ENCODE measurements around the gene ADAMTS2. TPM values are rescaled to one million over a fixed set of nuclear protein-coding genes. Genes with fewer than 3 reads are reported as not detected.

ADAMTS2 gene
- total RNA-seq, 2 experiments from 2014 or later, result not detected

DNA sequence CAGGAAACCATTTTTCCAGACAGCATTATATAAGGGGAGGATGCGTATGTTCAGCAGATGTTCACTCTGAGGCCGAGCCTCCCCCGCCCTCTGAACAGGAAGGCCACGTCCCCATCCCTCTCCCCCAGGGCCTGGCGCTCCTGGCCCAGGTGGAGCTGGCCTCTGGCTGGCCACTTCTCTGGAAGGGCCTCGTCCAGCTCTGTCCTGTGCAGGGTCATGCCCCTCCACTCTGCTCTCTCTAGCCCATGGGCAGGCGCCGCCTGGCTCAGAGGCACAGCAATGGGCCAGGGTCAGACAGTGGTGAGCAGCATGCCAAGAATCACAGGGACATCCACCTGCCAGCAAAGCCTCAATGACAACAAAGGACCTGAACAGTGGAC, 34.2 kb downstream of the ADAMTS2 start:
- Mint-ChIP-seq H3K27ac (no peak overlapping the region), H3K36me3 (no peaks in the 10 kb centered on the region), H3K9me3 (no peaks in the 10 kb centered on the region), H3K4me3 (no peak overlapping the region), H3K27me3 (no peaks in the 10 kb centered on the region), H3K4me1 (no peaks in the 10 kb centered on the region)
- no peak for ATAC-seq (ENCODE audit: low read depth)
- POLR2A ChIA-PET, result no interaction called here
- DNase-seq, result no peak

DNA sequence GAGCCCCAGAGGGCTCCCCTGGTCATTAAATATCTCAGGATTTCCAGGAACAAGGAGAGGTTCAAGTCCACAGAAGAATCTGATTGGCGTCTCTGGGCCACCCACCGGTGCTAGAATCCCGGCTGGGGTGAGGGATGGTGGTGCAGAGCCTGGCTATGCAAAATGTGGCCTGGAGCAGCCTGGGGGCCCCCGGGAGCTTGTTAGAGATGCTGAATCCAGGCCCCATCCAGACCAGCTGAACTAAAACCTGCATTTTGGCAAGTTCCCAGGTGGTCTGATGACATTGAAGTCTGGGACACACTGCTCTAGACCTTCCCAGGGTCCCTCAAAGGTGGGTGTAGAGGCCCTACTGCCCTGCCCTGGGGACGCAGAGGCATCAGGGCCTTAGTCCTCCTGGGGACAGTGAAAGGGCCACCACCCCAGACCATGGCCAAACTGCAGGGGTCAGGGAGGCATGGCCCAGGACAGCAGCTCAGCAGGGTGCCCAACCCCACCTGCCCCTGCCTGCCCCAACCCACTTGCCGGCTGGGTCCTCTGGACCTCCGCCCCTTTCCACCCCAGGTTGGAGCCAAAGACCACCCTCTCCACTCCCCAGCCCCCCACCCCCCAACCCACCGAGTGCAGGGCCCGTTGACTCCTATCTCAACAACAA, 34.7 kb downstream of the ADAMTS2 start:
- H3K36me3 Mint-ChIP-seq, result no peaks in the 10 kb centered on the region
- H3K27me3 Mint-ChIP-seq, result no peaks in the 10 kb centered on the region
- H3K4me1 Mint-ChIP-seq, result no peaks in the 10 kb centered on the region
- ATAC-seq (ENCODE audit: low read depth), result no peak
- H3K4me3 Mint-ChIP-seq, result no peak overlapping the region
- POLR2A ChIA-PET, result no interaction called here
- DNase-seq, result no peak
- H3K9me3 Mint-ChIP-seq, result no peaks in the 10 kb centered on the region
- no peak overlapping the region for H3K27ac Mint-ChIP-seq

DNA sequence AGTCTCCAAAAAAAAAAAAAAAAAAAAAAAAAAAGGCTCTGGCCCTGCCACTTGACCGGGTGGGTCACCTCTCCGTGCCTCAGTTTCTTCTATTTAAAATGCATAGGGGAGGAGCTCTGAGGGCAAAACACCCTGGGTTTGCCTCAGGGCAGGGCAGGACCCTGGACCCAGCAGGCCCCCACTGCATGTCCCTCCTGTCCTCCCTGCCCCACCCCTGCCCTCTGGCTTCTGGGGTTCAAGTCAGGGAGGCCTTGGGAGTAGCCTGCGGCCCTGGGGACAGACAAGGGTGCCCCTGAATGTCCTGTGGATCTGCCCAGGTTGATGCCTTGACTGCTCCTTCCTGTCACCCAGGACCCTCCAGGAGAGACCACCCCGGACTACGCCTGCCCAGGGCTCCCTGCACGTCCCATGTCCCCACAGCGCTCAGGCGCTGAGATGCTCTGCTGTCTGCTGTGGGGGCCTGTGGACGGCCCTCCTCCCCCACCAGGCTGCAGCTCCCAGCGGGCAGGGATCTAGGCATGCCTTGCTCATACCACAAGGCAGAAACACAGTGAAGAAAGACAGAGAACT, 35.4 kb downstream of the ADAMTS2 start:
- POLR2A ChIA-PET, result no interaction called here
- Mint-ChIP-seq H3K9me3 (peaks cover 2% of the 10 kb centered on the region), H3K4me1 (no peaks in the 10 kb centered on the region), H3K27me3 (no peaks in the 10 kb centered on the region), H3K36me3 (no peaks in the 10 kb centered on the region), H3K27ac (no peak overlapping the region), H3K4me3 (no peak overlapping the region)
- DNase-seq (no peak), ATAC-seq (ENCODE audit: low read depth) (no peak)

DNA sequence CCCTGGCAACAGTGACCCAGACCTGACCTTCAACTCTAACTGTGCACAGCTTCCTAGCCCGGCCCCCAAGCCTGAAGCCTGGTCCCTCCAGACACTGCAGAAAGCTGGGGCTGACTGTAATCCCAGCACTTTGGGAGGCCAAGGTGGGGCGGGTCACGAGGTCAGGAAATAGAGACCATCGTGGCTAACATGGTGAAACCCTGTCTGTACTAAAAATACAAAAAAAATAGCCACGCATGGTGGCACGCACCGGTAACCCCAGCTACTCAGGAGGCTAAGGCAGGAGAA, 35.9 kb downstream of the ADAMTS2 start:
- no peak for DNase-seq
- H3K4me3 Mint-ChIP-seq, result no peak overlapping the region

DNA sequence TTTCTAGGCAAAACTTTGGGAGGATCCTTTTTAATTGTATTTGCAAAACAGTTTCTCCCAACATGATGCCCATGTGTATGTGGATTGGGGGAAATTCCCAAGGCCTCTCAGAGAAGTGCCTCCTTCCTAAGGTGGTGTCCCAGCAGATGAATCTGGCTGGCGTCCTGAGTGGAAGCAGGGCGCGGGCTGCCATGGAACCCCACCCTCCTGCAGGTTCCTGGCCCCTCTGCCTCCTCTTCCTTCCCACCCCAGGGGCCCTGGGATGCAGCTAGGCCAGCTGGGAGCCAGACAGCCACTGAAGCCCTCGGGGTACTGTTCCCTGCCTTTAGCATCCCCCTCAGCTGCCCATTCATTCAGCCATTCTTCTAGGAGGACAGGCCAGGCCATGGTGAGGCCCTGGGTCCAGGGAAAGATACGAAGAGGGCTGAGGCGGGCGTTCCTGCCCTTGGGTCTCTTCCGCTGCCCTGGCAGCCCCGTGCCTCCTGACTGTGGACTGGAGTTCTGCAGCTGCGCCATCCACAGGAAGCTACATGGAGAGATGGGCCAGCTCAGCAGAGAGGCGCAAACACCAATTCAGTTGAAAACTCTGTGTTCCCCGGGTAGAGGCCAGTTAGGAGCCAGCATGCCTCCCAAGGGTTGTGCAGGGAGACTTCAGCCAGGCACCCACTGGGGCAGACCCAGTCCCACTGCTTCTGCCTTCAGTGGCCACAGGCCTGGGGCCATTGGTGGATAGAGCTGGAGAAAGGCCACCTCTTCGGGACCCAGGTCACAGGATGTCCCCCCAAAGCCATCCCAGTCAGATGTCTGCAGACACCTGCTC, 36.5 kb downstream of the ADAMTS2 start:
- POLR2A ChIA-PET, result no interaction called here
- no peaks in the 10 kb centered on the region for H3K36me3 Mint-ChIP-seq
- H3K4me1 Mint-ChIP-seq, result no peaks in the 10 kb centered on the region
- no peaks in the 10 kb centered on the region for H3K27me3 Mint-ChIP-seq
- no peak overlapping the region for H3K4me3 Mint-ChIP-seq
- no peak for ATAC-seq (ENCODE audit: low read depth)
- H3K9me3 Mint-ChIP-seq, result peaks cover 2% of the 10 kb centered on the region
- no peak for DNase-seq
- no peak overlapping the region for H3K27ac Mint-ChIP-seq

More for the DNA sequence above, 35.9 kb downstream of the ADAMTS2 start:
- no peaks in the 10 kb centered on the region for H3K27me3 Mint-ChIP-seq
- ATAC-seq (ENCODE audit: low read depth), result no peak
- no peaks in the 10 kb centered on the region for H3K4me1 Mint-ChIP-seq
- no peaks in the 10 kb centered on the region for H3K36me3 Mint-ChIP-seq
- POLR2A ChIA-PET, result no interaction called here
- H3K27ac Mint-ChIP-seq, result no peak overlapping the region
- peaks cover 2% of the 10 kb centered on the region for H3K9me3 Mint-ChIP-seq

DNA sequence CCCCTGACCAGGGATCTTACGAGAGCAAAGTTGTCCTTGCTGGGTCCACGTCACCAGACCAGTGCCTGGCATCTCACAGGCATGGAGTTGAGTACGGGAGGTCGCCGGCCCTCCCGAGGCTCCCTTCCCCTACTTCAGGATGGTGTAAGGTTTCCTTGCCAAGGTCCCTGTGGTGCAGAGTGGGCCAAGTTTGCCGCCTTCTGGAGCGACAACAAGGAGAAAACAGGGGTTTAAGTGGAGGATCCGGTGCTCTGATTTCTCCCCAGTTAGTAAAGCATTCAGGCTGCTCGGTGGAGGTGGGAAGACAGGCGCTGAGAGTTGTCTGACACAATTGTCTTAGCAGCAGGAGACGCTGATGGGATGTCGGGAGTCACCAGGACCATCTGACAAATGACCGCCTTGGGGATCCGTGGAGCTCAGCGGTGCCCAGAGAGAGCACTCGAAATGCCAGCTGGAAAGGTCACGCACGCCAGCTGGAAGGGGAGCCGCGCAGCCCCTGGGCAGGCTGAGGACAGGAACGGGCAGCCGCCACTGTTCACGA, 37.3 kb downstream of the ADAMTS2 start:
- Mint-ChIP-seq H3K4me3 (no peak overlapping the region), H3K27ac (no peak overlapping the region), H3K27me3 (no peaks in the 10 kb centered on the region), H3K36me3 (no peaks in the 10 kb centered on the region), H3K9me3 (peaks cover 2% of the 10 kb centered on the region), H3K4me1 (no peaks in the 10 kb centered on the region)
- POLR2A ChIA-PET, result no interaction called here
- DNase-seq (no peak), ATAC-seq (ENCODE audit: low read depth) (no peak)

DNA sequence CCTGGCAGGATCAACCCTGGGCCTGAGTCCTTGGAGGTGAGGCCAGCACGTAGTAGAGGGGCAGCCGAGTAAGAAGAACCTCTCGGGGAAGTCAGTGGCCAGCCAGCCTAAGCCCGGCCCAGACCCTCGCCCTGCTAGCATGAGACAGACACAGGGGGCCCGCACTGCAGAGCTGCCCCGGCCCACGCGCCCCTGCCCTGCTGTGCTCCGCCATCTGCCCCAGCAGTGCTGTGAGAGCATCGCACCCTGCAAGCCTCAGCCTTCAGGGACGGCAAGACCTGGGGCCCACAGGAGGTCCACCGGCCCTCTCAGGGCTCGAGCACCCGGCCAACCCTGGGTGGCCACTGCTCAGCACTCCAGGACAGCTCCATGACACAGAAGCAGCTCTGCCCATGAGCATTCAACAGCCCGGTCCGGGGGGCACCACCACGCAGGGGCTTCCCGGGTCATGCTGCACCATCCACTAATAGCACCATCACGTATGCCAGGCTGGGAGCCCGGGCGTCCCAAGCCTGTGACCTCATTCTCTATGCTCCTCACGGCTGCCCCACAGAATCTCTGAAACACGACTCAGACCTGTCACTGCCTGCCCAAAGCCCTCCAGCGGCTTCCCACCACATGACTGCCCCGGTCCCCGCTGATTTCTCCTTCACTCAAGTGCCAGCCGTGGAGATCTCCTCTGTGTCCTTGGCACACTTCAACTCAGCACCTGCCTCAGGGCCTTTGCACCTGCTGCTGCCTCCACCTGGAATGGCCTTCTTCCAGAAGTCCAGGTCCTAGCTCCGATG, 38.1 kb downstream of the ADAMTS2 start:
- ATAC-seq (ENCODE audit: low read depth) (no peak), DNase-seq (no peak)
- Mint-ChIP-seq H3K36me3 (no peaks in the 10 kb centered on the region), H3K4me1 (no peaks in the 10 kb centered on the region), H3K27ac (no peak overlapping the region), H3K4me3 (no peak overlapping the region), H3K27me3 (no peaks in the 10 kb centered on the region), H3K9me3 (peaks cover 5% of the 10 kb centered on the region)
- POLR2A ChIA-PET, result no interaction called here

DNA sequence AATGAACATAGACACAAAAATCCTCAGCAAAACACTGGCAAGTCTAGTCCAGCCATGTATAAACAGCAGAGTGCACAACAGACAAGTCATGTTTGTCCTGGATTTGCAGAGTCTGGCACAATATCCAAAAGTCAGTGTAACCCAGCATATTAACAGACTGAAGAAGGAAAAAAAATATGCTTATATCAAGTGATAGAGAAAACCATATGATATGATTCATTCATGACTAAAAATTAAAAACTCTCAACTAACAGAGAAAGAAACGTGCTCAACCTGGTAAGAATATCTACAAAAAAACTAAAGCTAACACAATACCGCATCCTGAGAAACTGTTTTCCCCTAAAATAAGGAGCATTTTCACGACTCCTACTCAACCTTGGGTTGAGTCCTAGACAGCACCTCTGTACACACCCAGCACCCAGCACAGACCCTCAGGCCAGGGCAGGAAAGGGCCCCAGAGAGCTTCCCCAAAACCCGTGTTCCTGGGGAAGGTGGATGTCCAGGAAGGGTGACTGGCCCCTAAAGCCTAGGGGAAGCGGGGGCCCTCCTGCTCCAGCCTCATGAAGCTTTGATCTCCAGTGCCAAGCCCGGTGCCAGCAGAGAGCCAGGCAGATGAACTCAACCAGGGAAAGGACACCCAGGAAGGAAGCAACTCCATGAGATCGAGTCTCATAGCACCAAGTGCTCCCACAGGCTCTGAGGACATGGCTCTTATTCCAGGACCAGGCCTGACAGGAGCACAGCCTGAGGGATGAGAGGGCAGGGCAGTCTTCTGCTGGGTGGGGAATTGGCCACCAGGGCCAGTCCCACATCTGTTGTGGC, 38.9 kb downstream of the ADAMTS2 start:
- no peak overlapping the region for H3K4me3 Mint-ChIP-seq
- H3K36me3 Mint-ChIP-seq, result no peaks in the 10 kb centered on the region
- DNase-seq (no peak), ATAC-seq (ENCODE audit: low read depth) (no peak)
- no peak overlapping the region for H3K27ac Mint-ChIP-seq
- no peaks in the 10 kb centered on the region for H3K27me3 Mint-ChIP-seq
- peaks cover 5% of the 10 kb centered on the region for H3K9me3 Mint-ChIP-seq
- H3K4me1 Mint-ChIP-seq, result no peaks in the 10 kb centered on the region
- POLR2A ChIA-PET, result no interaction called here

DNA sequence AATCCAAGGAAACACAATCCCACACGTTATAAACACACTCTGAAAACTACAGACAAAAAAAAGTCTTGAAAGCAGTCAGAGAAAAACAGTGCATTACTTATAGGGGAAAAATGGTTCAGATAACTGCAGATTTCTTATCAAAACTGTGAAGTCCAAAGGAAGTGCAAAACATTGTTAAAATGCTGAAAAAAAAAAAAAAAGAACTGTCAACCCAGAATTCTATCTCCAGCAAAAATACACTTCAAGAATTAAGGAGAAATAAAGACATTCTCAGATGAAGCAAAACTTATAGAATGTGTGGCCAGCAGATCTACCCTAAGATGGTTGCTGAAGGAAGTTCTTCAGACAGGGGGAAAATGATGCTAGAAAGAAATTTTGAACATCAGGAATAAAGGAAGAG, 40.4 kb downstream of the ADAMTS2 start:
- POLR2A ChIA-PET, result no interaction called here
- H3K4me1 Mint-ChIP-seq, result no peaks in the 10 kb centered on the region
- ATAC-seq (ENCODE audit: low read depth) (no peak), DNase-seq (no peak)
- H3K4me3 Mint-ChIP-seq, result no peak overlapping the region
- H3K36me3 Mint-ChIP-seq, result no peaks in the 10 kb centered on the region
- H3K27me3 Mint-ChIP-seq, result no peaks in the 10 kb centered on the region
- H3K27ac Mint-ChIP-seq, result no peak overlapping the region
- H3K9me3 Mint-ChIP-seq, result peaks cover 5% of the 10 kb centered on the region

DNA sequence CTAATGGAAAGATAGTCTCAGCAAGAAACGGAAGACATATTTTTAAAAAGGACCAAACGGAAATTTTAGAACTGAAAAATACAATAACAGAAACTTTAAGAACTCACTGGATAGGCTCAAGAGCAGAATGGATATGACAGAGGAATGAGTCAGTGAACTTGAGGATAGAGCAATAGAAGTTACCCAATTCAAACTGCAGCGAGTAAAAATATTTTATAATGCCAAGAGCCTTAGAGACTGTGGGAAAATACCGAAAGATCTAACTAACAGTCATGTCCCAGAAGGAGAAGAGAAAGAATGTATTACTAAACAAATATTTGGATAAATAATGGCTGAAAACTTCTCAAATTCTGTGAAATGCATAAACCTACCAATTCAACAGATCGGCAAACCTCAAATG, 40.8 kb downstream of the ADAMTS2 start:
- H3K27ac Mint-ChIP-seq, result no peak overlapping the region
- no peak overlapping the region for H3K4me3 Mint-ChIP-seq
- no peaks in the 10 kb centered on the region for H3K27me3 Mint-ChIP-seq
- ATAC-seq (ENCODE audit: low read depth), result no peak
- H3K9me3 Mint-ChIP-seq, result peaks cover 5% of the 10 kb centered on the region
- H3K4me1 Mint-ChIP-seq, result no peaks in the 10 kb centered on the region
- DNase-seq, result no peak
- no peaks in the 10 kb centered on the region for H3K36me3 Mint-ChIP-seq
- POLR2A ChIA-PET, result no interaction called here

DNA sequence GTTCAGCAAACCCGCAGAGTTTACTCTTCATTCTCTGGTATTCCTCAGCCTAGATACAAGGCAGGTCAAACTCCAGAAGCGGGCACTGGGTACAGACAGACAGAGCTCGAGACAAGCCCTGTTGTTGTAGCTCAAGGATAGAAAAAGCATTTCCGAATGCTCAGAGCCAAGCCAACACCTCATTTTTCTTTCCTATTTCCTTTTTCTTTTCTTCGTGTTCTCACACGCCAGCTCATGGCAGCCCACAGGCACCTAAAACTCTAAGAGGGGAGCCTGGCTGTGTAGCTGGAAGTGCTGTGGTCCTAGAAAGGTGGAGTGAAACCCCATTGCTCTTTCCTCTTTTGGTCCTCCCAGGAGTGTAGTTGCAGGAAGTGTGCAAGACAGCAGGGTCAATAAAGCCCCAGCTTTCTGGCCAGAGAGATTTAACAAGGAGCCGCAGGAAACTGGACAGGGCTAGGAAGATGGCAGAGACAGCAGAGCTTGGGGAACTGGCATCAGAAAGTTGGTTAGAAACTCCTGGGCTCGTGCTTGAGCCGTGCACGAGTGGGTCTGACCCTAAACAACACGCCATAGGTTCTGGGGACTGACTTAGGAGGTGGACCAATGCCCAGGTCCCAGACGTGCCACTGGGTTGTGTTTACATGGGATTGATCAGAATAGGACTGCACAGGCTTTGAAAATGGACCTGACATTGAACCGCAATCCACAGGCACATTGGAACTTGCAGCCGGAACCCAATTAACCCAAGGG, 41.6 kb downstream of the ADAMTS2 start:
- ATAC-seq (ENCODE audit: low read depth) (no peak), DNase-seq (no peak)
- Mint-ChIP-seq H3K9me3 (peaks cover 5% of the 10 kb centered on the region), H3K4me1 (no peaks in the 10 kb centered on the region), H3K27me3 (no peaks in the 10 kb centered on the region), H3K27ac (no peak overlapping the region), H3K36me3 (no peaks in the 10 kb centered on the region), H3K4me3 (no peak overlapping the region)
- POLR2A ChIA-PET, result no interaction called here

DNA sequence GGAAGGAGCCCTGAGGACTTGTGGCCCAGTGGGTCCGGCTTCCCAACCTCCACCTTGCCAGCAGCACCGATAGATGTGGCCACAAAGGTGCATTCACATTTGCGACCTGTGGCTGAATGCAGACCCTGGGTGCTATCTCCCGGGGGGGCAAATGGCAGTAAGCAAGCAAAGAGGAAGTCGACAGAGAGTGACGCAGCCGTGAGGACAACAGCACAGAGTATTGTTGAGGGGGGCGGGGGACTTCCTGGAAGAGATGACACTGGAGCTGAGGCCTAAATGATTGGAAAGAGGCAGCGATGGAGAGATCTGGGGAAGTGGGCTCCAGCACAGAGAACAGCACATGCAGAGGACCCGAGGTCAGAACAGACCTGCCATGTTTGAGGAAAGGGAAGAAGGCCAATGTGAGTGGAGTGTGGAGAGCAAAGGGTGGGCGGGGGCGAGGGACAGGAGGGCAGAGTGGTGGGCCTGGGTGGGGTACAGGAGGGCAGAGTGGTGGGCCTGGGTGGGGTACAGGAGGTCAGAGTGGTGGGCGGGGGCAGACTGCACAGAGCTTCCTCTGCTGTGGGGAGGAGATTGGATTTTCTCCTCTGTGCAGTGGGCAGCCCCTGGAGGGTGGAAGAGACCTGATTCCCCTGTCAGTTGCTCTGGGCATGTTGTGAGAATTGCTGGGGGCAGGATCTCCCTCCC, 42.6 kb downstream of the ADAMTS2 start:
- H3K27me3 Mint-ChIP-seq, result no peaks in the 10 kb centered on the region
- H3K4me1 Mint-ChIP-seq, result no peaks in the 10 kb centered on the region
- ATAC-seq (ENCODE audit: low read depth) (no peak), DNase-seq (no peak)
- no peaks in the 10 kb centered on the region for H3K36me3 Mint-ChIP-seq
- POLR2A ChIA-PET, result no interaction called here
- peaks cover 7% of the 10 kb centered on the region for H3K9me3 Mint-ChIP-seq
- no peak overlapping the region for H3K27ac Mint-ChIP-seq
- no peak overlapping the region for H3K4me3 Mint-ChIP-seq
